Fibroblast of skin of right biceps (primary cell): ENCODE results near the gene KIAA0930.

Source experiments
- DNase-seq: peaks from one replicate; pipeline ENCODE4 v3.0.0-alpha.2; 2013

KIAA0930 gene

DNA sequence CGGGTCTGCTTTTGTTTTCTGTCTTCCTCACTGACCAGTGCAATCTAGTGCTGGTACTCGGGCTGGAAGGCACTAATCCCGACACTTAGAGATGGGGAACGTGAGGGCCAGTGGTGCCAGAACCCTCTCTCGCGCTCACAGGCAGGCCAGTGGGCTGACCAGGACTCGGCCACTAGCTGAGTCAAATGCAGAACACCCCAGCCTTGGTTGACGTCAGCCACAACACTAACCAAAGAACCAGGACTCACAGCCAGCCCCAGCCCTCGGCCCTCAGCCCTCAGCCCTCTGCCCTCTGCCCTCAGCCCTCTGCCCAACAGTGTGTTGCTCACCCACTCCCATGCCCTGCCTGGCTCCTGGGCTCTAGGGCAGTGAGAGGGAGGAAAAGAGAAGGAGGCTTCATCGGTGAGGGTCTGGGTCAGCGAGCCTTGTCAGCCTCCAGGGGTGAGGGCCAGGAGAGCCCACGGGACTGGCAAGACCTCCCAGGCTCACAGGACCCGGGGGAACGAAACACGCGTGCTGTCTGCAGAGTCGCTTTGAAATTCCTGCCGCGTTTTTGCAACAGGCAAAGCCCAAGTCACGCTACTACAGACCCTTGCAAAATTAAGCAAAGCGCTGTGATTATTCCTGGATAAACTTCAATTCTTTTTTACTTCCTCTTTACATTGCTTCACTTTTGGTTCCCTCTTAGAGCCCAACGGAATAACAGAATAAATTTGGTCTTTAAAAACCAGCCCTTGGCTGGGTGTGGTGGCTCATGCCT, 27.5 kb downstream of the KIAA0930 start:
- no peak for DNase-seq

DNA sequence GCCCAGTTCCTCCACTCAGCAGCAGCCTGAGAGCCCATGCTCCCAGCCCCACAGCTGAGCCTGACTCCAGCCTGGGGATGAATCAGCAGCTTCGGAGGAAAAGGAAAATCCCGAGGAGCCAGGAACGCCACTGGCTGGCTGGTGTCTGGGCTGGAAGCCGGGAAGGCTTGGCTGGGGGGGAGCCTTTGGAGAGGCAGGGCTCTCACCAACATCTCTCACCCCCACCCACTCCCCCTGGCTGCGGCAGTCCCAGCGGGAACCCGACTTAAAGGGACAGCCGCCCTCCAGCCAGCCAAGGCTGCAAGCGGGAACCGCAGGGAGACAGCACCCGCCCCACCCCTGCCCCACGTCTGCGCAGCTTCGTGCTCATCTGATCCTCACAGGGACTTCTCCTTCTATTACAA, 28.4 kb downstream of the KIAA0930 start:
- peak; percentile 94 for DNase-seq

DNA sequence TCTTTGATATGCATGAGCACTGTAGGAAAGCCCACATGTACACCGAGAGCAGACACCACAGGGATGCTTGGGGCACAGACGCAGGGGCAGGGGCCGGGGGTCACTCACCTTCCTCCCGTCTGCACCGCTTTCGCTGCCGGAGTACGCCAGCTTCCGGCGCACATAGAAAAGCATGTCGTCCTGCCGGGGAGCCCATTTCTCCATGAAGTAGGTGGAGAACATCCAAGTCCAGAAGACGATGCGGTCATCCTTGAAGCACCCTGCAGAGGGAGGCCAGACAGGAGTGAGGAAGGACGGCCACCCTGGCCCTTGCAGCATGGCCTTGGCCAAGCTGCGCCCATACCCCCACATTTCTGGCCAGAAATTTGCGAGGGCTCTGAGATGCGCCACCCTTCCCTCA, 28.8 kb downstream of the KIAA0930 start:
- DNase-seq = no peak

DNA sequence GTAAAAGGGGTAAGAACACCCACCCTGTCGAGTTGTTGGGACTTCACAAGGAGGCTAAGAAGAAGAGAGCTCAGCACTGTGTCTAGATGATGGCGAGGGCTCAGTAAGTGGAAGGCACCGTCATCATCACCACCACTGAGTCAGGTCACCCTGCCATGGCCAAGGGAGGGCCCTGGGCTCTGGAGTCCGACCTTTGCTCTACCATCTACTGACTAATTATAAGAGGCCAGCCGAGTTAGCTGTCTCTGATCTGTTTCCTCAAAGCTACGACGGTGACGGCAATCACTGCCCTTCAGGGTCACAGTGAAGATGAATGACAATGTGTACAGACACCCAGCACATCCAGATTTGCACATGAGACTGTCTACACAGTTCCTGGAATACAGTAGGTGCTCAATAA, 29.3 kb downstream of the KIAA0930 start:
- DNase-seq = no peak

DNA sequence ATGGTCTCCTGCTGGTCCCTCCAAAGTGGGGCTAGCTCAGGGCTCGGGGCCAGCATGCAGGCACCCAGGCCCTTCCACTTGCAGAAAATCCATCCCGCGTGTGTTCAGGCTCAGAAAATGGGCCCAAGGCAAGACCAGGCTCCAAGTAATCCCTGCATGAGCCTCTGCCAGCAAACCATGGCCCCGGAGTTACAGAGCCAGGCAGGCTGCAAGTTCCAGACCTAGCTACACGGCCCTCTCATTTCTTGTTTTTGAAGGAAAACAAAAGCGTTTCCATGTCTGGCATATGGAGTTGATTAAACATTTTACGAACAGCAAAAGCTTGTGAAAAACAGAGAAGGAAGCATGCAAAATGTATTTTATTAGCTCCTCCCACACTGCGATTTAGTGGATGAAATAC, 29.7 kb downstream of the KIAA0930 start:
- peak; percentile 84 for DNase-seq

DNA sequence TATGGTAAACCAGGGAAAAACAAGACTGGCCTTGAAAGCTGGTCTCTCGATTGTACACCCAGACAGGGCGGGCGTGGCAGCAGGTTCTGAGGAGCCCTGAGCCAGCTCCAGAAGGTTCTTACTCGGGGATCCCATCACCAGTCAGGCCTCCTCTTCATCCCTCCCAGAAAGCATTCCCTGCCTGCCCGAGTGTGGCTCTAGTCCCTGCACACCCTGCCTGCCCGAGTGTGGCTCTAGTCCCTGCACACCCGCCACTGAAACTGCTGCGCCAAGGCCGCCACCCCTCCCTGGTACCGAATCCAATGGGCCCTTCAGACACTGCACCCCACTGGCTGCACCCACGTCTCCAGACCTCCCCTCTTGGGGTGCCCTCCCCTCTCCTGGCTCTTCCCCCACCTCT, 30.1 kb downstream of the KIAA0930 start:
- no peak for DNase-seq

DNA sequence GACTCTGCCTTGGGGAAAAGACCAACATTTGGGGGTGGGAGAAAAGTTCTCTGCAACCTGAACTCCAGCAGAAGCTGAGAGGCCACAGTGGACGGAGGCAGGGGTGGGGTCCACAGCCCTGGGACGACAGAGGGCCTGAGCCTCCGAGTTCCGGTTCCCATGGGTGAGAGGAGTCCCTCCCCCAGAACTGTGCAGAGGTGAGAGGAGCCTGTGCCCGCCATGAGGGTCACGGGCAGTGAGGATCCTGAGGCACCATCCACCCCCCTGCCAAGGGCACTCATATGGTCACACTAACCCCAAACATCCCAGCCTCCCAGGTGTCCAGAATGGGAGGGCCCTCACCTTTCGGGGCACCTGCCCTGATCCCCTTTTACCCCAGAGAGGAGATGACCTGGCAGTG, 30.5 kb downstream of the KIAA0930 start:
- no peak for DNase-seq

DNA sequence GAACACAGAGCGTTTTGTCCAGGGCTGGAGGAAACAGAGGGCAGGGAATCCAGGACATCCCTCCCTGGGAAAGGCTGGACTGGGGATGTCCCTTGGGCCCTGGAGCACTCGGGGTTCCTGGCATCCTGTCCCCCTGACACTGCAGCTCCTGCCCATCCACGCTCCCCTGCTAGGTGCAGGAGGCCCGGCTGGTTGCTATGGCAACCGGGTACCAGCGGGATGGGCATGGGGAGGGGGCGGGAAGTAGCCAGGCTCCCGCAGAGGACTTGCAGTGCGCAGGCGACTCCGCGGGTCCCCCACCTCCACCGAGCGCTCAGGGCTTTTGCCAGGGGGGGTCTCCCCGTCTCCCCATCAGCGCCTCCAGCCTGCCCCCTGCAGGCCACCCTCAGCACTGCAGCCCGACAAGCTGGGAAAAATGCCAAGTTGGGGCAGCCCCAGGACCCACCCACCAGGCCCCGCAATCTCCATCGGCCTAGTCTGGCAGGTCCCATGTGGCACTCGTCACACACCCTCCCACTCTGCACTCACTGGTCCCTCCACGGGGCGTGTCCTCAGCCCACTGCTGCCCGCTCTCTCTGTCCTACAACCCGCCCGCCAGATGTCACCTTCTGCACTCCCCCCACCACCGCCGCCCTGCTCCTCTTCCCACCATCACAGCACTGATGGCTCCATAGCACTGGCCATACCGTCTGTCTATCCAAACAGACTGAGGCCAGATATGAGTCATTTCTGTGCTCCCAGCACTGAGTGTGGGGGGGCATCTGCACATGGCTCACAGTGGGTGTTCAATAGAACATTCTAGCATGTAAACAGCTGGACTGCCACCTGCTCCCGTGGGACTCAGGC, 31.5 kb downstream of the KIAA0930 start:
- peak; percentile 78 for DNase-seq

DNA sequence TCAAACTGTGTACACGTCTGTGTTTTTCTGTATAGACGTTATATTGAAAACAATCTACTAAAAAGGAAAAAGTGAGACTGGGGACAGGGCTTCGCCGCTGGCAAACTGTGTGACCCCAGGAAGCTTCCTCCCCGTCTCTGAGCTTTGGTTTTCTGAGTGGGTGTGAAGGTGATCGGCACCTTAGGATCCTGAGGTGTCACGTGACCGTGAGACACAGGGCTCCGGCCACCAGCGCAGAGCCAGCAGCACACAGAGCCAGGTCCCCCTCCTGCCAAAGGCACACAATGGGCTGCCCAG, 32.0 kb downstream of the KIAA0930 start:
- no peak for DNase-seq

DNA sequence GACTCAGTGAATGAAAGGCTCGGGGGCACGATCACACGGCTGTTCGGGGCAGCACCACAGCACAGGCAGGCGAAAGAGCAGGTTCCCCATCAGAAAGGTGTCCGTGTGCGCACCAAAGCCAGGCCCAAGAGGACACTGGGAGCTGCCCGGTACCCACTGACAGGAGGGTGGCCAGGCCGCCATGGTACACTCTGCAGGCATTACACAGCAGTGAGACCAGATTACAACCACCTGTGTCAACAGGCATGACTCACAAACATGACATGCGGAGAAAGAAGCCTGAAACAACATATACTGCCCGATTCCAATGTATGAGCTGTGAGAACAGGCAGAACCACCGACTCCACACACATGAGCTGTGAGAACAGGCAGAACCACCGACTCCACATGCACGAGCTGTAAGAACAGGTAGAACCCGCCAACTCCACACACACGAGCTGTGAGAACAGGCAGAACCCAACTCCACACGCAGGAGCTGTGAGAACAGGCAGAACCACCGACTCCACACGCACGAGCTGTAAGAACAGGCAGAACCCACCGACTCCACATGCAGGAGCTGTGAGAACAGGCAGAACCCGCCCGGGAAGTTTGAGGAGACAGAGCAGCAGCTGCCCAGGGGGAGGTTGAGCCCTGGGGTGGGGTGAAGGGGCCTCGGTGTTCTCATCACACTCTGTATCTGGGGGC, 32.6 kb downstream of the KIAA0930 start:
- peak; percentile 70 for DNase-seq

DNA sequence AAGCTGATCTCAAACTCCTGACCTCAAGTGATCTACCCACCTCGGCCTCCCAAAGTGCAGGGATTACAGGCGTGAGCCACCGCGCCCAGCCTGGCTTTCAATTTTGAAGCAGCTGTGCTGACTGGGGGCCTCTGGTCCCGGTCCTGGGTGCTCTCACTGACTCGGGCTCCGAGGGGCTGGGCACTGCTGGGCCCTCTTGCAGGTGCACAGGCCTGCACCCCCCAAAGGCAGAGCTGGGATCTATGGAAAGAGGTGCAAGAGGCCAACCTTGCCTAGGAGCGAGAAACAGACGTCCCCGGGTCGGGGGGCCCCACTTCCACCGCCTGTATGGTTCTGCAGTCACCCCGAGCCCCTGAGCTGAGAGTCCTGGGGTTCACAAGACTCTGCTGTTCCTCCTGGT, 33.2 kb downstream of the KIAA0930 start:
- no peak for DNase-seq

DNA sequence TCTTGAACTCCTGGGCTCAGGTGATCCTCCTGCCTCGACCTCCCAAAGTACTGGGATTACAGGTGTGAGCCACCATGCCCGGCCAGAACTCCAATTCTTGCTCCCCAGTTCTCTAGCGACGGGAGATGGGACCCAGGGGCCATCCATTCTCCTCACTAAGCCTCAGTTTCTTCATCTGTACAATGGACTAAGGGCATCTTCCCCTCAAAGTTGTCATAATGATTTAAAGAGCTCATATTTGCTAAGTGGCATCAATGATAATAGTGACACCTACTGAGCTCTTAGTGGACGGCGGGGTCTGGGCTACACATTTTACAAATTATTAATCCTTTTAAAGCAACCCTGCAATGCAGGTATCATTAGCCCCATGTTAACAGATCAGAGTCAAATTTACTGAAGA, 34.5 kb downstream of the KIAA0930 start:
- DNase-seq = no peak

DNA sequence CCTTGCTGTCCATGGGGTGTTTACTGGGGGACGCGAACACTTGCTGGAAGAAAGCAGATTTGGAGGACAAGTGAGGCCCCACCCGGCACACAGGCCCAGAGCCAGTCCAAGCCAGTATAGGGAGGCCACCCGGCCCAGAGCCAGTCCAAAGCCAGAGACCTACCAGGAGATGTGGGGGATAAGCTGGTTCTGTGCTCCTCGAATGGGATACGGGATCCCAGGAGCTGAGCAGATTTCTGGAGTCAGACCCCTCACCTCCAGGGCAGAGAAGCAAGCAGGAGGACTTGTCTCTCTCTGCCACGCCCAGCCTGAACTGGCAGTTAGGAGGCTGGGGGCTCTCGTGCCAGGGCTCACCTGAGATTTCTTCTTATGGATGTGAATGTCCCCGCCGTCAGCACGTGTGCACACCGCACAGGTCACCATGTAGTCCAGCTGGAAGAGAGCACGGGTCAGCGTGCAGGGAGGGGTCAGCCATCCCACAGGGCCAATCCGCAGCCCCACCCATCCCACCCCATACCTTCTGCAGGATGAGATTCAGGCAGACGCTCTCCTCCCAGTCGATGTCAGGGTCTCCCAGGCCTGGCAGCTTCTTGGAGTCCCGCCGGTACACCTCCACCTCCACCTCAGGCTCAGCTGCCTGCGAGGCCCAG, 35.3 kb downstream of the KIAA0930 start:
- DNase-seq = no peak

DNA sequence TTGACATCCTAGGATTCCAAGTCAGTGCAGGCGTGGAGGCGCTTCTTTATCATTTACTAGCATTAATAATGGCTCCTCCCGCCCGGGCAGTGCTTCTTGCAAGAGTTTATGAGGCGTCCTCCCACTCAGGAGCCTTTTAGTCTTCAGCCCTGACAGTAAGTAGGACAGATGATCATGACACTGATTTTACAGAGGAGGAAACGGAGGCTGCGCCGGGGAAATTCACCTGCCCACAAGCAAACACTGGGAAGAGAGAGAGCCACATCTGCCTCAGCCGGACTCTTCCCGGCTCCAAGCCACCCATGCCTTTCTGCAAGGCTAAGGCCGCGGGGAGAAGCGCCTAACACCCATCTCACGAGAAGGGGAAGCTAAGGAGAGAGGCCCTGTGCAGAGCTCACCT, 35.9 kb downstream of the KIAA0930 start:
- DNase-seq = no peak

DNA sequence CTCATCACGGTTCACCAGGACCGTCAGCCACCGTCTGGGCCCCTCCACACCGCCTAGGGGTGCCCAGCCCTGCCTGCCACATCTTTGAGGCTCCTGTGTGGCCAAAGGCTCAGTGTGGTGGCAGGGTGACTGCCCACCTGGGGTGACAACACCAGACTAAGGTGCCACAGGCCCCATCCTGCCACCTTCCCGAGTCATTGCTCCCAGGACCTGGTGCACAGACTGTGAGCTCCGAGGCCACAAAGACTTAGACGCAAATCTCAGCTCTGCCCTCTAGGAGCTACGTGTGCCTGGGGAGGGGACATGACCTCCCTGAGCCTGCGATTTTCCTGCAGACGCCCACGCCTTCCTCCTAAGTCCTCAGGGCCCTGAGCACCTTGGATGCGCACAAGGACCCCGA, 36.5 kb downstream of the KIAA0930 start:
- DNase-seq = no peak

DNA sequence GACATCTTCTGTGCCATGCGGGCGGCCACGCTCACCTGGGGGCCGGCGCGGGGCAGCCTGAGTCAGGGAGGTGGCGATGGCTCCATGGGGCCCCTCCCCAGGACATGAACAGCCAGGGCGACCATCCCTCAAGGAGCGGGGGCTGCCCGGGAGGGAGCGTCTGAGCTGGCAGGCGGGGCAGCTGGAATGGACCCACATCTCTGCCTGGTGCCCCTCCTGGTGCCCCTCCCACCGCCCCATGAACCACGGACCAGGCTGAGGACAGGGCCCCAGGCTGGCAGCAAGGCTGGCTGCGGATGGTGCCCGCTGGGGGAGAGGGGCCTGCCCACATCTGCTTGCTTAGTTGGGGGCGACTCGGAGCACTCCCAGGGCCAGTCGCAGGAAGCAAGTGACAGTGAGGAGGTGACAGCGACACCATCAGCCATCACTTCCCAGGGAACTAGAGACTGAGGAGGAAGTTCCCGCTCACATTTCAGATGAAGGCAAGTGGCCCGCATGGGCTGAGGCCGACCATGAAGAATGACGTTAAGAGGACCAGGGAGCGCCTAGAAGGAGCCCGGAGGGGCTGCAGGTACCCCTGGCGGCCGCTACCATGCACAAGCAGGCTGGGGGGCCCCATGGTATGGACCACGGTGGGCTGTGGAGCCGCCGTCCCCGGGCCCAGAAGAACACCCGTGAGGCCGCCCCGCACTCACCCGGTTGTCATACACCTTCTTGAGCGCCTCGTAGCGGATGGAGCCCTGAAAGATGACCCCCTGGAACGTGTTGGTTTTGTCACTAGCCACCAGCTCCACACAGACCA, 37.3 kb downstream of the KIAA0930 start:
- no peak for DNase-seq

DNA sequence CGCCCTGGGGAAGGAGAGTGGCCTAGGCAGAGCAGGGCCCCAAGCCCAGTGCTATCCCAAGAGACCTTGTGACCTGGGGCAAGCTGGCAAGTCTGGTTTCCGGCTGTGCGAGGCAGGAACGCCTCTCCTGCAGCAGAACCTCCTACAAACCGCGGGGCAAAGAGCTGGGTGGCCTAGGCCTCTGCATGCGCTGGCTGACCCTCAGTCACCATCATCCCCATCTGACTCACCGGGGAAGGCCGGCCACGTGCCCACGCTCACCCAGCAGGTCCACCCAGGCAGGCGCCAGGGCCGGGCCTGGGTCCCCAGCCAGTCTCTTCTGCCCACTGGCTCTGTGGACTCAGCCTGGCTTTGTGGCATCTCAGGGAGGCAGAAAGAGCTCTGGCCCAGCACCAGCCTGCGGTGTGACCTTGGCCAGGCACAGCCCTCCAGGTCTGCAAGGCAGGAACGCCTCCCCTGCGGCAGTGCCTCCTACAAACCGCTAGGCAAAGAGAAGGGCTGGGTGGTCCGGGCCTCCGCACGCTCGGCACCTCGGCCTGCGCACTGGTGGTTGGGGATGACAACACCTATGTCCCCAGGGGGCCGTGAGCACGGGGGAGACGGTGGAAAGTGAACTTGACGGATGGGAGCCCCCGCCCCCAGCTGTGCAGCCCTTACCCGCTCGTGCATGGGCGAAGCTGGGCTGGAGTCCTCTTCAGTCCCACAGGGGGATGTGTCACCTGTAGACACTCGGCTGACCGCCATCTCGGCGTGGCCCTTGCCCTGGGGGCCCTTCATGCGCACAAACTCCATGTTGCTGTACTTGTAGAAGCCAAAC, 38.2 kb downstream of the KIAA0930 start:
- DNase-seq = no peak

DNA sequence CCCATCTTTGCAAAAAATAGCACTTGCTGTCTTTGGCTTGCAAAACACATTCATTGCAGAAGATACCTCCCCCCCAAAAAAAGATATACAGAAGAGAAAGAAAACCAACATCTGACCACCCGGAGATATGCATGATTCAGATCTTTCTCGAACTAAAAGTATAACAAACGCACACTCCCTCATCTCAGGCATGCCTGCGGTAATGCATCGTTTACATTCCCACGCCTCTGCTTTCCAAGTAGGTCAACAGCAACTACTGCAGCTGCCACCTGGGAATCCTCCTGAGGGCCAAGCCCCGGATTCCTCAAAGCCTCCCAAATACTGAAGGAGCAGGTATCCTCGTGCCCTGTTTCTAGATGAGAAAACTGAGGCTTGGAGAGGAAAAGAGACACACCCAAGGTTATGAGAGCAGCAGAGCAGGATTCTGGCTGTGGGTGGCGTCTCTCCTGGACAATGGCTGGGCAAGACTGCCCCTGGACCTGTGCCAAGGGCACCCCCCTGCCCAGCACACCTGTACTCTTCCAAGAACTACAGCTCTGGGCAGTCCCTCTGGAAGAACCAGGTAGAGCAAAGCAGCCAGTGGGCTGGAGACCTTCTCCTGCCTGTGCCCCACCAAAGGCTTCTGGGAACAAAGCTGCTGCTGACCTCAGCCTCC, 38.9 kb downstream of the KIAA0930 start:
- DNase-seq = peak; percentile 83

DNA sequence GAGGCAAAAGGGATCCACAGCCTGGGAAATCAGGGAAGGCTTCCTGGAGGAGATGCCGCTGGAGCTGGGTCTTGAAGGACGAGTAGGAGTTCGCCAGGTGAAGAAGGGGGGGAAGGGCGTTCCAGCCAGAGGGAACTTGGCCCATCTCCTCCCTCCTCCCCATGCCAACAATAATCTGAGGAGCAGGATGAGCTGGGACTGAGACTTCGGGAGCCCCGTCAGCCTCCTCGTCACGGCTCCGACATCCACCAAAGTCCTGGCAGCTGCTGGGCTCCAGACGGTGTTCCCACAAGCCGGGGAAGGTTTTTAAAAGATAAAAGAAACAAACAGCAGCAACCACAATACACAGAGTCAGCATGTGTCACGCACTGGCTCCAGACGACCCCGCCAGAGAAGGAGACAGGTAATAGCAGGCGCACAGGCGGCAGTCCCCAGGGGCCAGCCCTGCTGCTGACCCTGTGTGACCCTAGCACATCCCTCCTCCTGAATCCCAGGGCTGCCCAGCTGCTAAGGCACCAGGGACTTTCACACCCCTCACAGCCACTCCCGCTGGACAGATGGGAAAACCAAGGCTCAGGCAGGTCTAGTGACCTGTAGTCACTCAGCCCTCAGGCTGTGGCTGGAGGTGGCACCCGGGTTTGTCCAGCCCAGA, 39.7 kb downstream of the KIAA0930 start:
- peak; percentile 45 for DNase-seq

DNA sequence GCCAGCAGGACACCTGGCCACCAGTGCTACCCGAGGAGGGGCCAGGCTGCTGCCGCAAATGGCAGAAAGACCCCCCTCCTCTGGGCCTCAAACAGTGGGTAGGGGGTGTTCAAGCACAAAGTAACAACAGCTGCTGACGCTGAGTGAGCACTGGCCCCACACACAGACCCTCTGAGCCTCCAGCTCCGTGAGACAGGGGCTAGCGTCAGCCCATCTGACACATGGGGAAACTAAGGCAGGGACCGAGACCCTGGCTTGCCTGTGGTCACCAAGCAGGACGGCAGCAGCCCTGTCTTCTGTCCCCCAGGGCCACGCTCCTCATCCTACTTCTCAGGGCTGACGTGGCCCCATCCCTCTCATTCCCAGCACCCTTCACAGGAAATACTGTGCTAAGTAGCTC, 40.5 kb downstream of the KIAA0930 start:
- DNase-seq = no peak

DNA sequence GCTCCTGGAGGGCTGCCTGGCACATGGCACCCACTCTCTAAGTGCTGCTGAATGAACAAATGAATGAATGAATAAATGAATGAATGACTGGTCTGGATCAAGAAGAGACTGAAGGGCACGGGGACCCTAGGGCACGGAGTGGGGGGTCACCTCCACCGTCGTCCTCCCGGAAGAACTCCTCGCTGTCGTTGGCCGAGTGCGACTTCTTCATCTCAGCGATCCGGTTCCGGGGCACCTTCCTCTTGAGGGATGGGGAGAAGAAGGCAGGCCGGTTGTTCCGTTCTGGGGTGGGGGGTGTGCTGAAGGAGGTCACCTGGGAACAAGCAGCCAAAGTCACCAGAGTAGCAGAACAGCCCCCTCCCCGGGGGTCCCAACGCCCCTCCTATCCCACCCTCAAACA, 41.0 kb downstream of the KIAA0930 start:
- no peak for DNase-seq
